Ishikawa (cell line): ENCODE data around the gene TFRC.

Experiments used
- EGR1 ChIP-seq: IDR thresholded peaks from 2 replicates; pipeline ENCODE4 v1.6.1; 2012
- EP300 ChIP-seq: IDR thresholded peaks from 2 replicates; pipeline ENCODE4 v1.6.1; 2012; ENCODE audit warnings: borderline replicate concordance
- FOXM1 ChIP-seq: IDR thresholded peaks from 2 replicates; pipeline ENCODE4 v1.6.1; 2012; ENCODE audit warnings: low read depth, borderline replicate concordance
- MAX ChIP-seq: IDR thresholded peaks from 2 replicates; pipeline ENCODE4 v1.6.1; 2012
- RAD21 ChIP-seq: IDR thresholded peaks from 2 replicates; pipeline ENCODE4 v1.6.1; 2012; ENCODE audit warnings: low read depth
- REST ChIP-seq: IDR thresholded peaks from 2 replicates; pipeline ENCODE4 v1.6.1; 2012; ENCODE audit warnings: low read depth, mild to moderate bottlenecking
- TAF1 ChIP-seq: IDR thresholded peaks from 2 replicates; pipeline ENCODE4 v1.6.1; 2012; ENCODE audit warnings: low read depth, mild to moderate bottlenecking
- TCF12 ChIP-seq: IDR thresholded peaks from 2 replicates; pipeline ENCODE4 v1.6.1; 2012; ENCODE audit warnings: low read depth
- TEAD4 ChIP-seq: IDR thresholded peaks from 2 replicates; pipeline ENCODE4 v1.6.1; 2012
- USF1 ChIP-seq: IDR thresholded peaks from 2 replicates; pipeline ENCODE4 v1.6.1; 2012
- YY1 ChIP-seq: IDR thresholded peaks from 2 replicates; pipeline ENCODE4 v1.6.1; 2012; ENCODE audit warnings: low read depth
- ZBTB7A ChIP-seq: IDR thresholded peaks from 2 replicates; pipeline ENCODE4 v1.6.1; 2012; ENCODE audit warnings: low read depth

GRCh38 chr3:196048922-196049598, 32.8 kb downstream of the TFRC start:
- TF ChIP-seq EP300 (no peak), MAX (no peak), EGR1 (no peak), USF1 (no peak), TAF1 (no peak), REST (no peak), TEAD4 (no peak), TCF12 (no peak), ZBTB7A (no peak), YY1 (no peak), FOXM1 (no peak), RAD21 (no peak)
